Measurements from ENCODE around the gene STK4. TPM values are rescaled to one million over a fixed set of nuclear protein-coding genes. Genes with fewer than 3 reads are reported as not detected.

STK4 gene
- total RNA-seq (2012; rRNA removed) (22.2 and 30.0 TPM in 2 replicates), polyA plus RNA-seq (2012; rRNA removed) (8.3 and 10.2 TPM in 2 replicates), Bru-seq, nascent RNA (percentile 76 among the genes with signal in this experiment), BruChase-seq, experiment 1, labeled RNA remaining after a 6-hour chase (percentile 73 among the genes with signal in this experiment), BruChase-seq, experiment 2, labeled RNA remaining after a 2-hour chase (percentile 76 among the genes with signal in this experiment)
- polyA plus RNA-seq (2012; cell fraction: cytosol; rRNA removed), result 2.1 and 3.0 TPM in 2 replicates
- 3.0 and 14.5 TPM in 2 replicates for polyA plus RNA-seq (2012; cell fraction: nucleus; rRNA removed; ENCODE audit: low replicate concordance)
- long read RNA-seq, full-length matches to known transcripts, result 5 of 22 reads
- long read RNA-seq, partial matches to known transcripts, result 9 of 22 reads
- long read RNA-seq, other reads (novel, unspliced or antisense), result 8 of 22 reads

- H3K79me1 ChIP-seq (ENCODE audit: low read depth in 1 of 2, low read length in 2 of 2), result peaks cover 24 to 34% of the 10 kb centered on the region in 2 experiments
- peak within 1 kb of the TSS; percentile 90 for H3K27ac ChIP-seq (ENCODE audit: insufficient read depth, low read length)
- peak within 1 kb of the TSS; percentile 90 for H3K4me2 ChIP-seq (ENCODE audit: low read depth, low read length)
- no peak within 1 kb of the TSS for H2BK20ac ChIP-seq (ENCODE audit: low read depth, low read length)
- ATAC-seq (ENCODE audit: low read depth) (peak; percentile 96), DNase-seq (peak; percentile 87)
- H3K18ac ChIP-seq (ENCODE audit: low read depth, low read length), result peak within 1 kb of the TSS; percentile 55
- peak within 1 kb of the TSS; percentile 98 for H3K14ac ChIP-seq (replicated peaks; ENCODE audit: low read depth, low read length)
- no peaks in the 10 kb centered on the region for H3K36me3 ChIP-seq (ENCODE audit: control insufficient read depth, insufficient read depth, low read length)
- peak within 1 kb of the TSS; percentile 56 for H2BK120ac ChIP-seq (ENCODE audit: low read depth, low read length)
- H3K56ac ChIP-seq (ENCODE audit: extremely low read depth, insufficient read depth, low read length), result peak within 1 kb of the TSS; percentile 94
- no peaks in the 10 kb centered on the region for H3K27me3 ChIP-seq (ENCODE audit: control insufficient read depth, insufficient read depth, low read length)
- H2AK9ac ChIP-seq (replicated peaks; ENCODE audit: low read depth, low read length, poor library complexity), result peak within 1 kb of the TSS; percentile 92
- no TSS peak for BruUV-seq (replicated peaks)
- H3K4me1 ChIP-seq (ENCODE audit: control insufficient read depth, insufficient read depth, low read length), result peaks cover 8% of the 10 kb centered on the region; the same call in 1 of the 2 replicates
- peak within 1 kb of the TSS; percentile 86 for H2BK5ac ChIP-seq (ENCODE audit: low read depth, low read length, poor library complexity, severe bottlenecking)
- 2% methylated on average over 25 of the region's 68 CpGs; no CpG with 5 or more reads in 1 of the 2 experiments for WGBS, 2 experiments (ENCODE audit: extremely low coverage in 2 of 2, insufficient read length in 1 of 2)
- H4K5ac ChIP-seq (ENCODE audit: low read depth, low read length), result peak within 1 kb of the TSS; percentile 87
- H3K9ac ChIP-seq (ENCODE audit: low read depth, low read length), result peak within 1 kb of the TSS; percentile 98
- peak within 1 kb of the TSS; percentile 94 for H3K4ac ChIP-seq (ENCODE audit: low read depth, low read length)
- in situ Hi-C loops (cut with MboI; ENCODE audit: low sequenced_read_pairs), result no loop called here
- dilution Hi-C loops (cut with HindIII; ENCODE audit: low sequenced_read_pairs, unreplicated experiment), result no loop called here
- no peaks in the 10 kb centered on the region; the same call in 1 of the 2 replicates for H4K20me1 ChIP-seq (ENCODE audit: insufficient read depth, low read length)
- peak within 1 kb of the TSS; percentile 98 for H2AFZ ChIP-seq (replicated peaks; ENCODE audit: low read length, poor library complexity)
- H2AK5ac ChIP-seq (ENCODE audit: low read depth, low read length), result peak within 1 kb of the TSS; percentile 89
- POLR2A ChIA-PET (ENCODE audit: unreplicated experiment), result no interaction called here
- CTCF ChIA-PET, result no interaction called here
- peak within 1 kb of the TSS; percentile 99 for H4K8ac ChIP-seq (ENCODE audit: low read depth in 2 of 2, low read length in 2 of 2)
- H3K23ac ChIP-seq (ENCODE audit: low read depth, low read length), result peak within 1 kb of the TSS; percentile 92
- peak within 1 kb of the TSS; percentile 85 for H4K91ac ChIP-seq (ENCODE audit: insufficient read depth, low read depth, low read length)
- H3K9me1 ChIP-seq (ENCODE audit: insufficient read depth, low read length), result peaks cover 10% of the 10 kb centered on the region
- H2BK15ac ChIP-seq (ENCODE audit: low read depth, low read length), result peak within 1 kb of the TSS; percentile 72; the same call in 2 of the 3 replicates
- no peaks in the 10 kb centered on the region for H3K9me3 ChIP-seq (ENCODE audit: control insufficient read depth, insufficient read depth, low read length)
- H3K4me3 ChIP-seq (ENCODE audit: insufficient read depth, low read depth, low read length), result peak within 1 kb of the TSS; percentile 72
- intact Hi-C loops (cut with micrococcal nuclease), result loop anchor here (10.0 kb wide), 1 partner anchor 809 kb away; no protein-coding TSS in a partner anchor
- TF ChIP-seq MAZ (IDR thresholded peaks at IDR 0.05; ENCODE audit: borderline replicate concordance, low read depth, low read length) (peak; percentile 78; the same call in 1 of the 2 replicates), RAD21 (IDR thresholded peaks at IDR 0.05; ENCODE audit: low read length) (peak; percentile 35; the same call in 1 of the 2 replicates), POLR2A (IDR thresholded peaks at IDR 0.05; ENCODE audit: low read depth, low read length) (peak; percentile 74), RCOR1 (IDR thresholded peaks at IDR 0.05; ENCODE audit: insufficient replicate concordance, low read length) (peak; percentile 8), USF2 (IDR thresholded peaks at IDR 0.05; ENCODE audit: low read depth, low read length) (peak; percentile 95), BHLHE40 (IDR thresholded peaks at IDR 0.05; ENCODE audit: low read depth, low read length) (peak; percentile 58), MXI1 (IDR thresholded peaks at IDR 0.05; ENCODE audit: borderline replicate concordance, low read depth, low read length) (peak; percentile 89), CEBPB (IDR thresholded peaks at IDR 0.05; ENCODE audit: low read depth, low read length) (no peak), MAFK (IDR thresholded peaks at IDR 0.05; ENCODE audit: low read depth, low read length) (no peak), CTCF (conservative IDR thresholded peaks at IDR 0.05; ENCODE audit: low read depth, low read length) (peak; percentile 54), ELK1 (IDR thresholded peaks at IDR 0.05; ENCODE audit: borderline replicate concordance, low read depth, low read length) (no peak)
These were observed at the start of gene STK4 for GRCh38 chr20:44966030-44966961. Gene STK4, plus strand, starts transcription at chr20:44966512. Its CDS starts 57 bp downstream, at chr20:44966569.
